HepG2 (cell line): Measurements from ENCODE around the gene ZNF483. TPM values are rescaled to one million over a fixed set of nuclear protein-coding genes. Genes with fewer than 3 reads are reported as not detected.
A peak's percentile ranks its signal among the peaks of the same experiment; 100 is the strongest.

ENCODE experiments used
- AKAP8 ChIP-seq: sonication (generic); formaldehyde crosslinking; IDR thresholded peaks from 2 replicates; pipeline ENCODE4 v1.5.1; 2020; ENCODE audit warnings: mild to moderate bottlenecking, missing genetic modification reagents
- ELF1 ChIP-seq: sonication (generic); formaldehyde crosslinking; IDR thresholded peaks from 2 replicates; pipeline ENCODE4 v1.4.0; 2020; ENCODE audit warnings: missing genetic modification reagents
- JUNB ChIP-seq: sonication (generic); formaldehyde crosslinking; IDR thresholded peaks from 2 replicates; pipeline ENCODE4 v1.8.0; 2022; ENCODE audit warnings: missing genetic modification reagents, mild to moderate bottlenecking, borderline replicate concordance
- LBX2 ChIP-seq: sonication (generic); formaldehyde crosslinking; IDR thresholded peaks from 2 replicates; pipeline ENCODE4 v1.5.0; 2020; ENCODE audit warnings: missing genetic modification reagents, mild to moderate bottlenecking, borderline replicate concordance
- POLR2A ChIP-seq, 2 experiments: IDR thresholded peaks; 2 replicates each; pipeline ENCODE4 v1.6.1; 2011; ENCODE audit warnings: low read depth in 2 of 2, low read length in 2 of 2, mild to moderate bottlenecking in 1 of 2, moderate library complexity in 1 of 2; ENCODE audit not compliant: insufficient read depth in 1 of 2
- ZBTB7B ChIP-seq: sonication (generic); formaldehyde crosslinking; IDR thresholded peaks from 2 replicates; pipeline ENCODE4 v1.4.0; 2020; ENCODE audit warnings: missing genetic modification reagents
- ZFP91 ChIP-seq: sonication (generic); formaldehyde crosslinking; IDR thresholded peaks from 2 replicates; pipeline ENCODE4 v1.9.0; 2022; ENCODE audit warnings: missing genetic modification reagents, mild to moderate bottlenecking, borderline replicate concordance
- ZKSCAN8 ChIP-seq: IDR thresholded peaks from 2 replicates; pipeline ENCODE4 v1.6.1; 2016; ENCODE audit warnings: borderline replicate concordance, missing genetic modification reagents, missing compliant biosample characterization
- ZMYM4 ChIP-seq: sonication (generic); formaldehyde crosslinking; IDR thresholded peaks from 2 replicates; pipeline ENCODE4 v1.8.1; 2023; ENCODE audit warnings: mild to moderate bottlenecking, missing genetic modification reagents
- ZNF317 ChIP-seq: sonication (generic); formaldehyde crosslinking; IDR thresholded peaks from 2 replicates; pipeline ENCODE4 v1.5.0; 2020; ENCODE audit warnings: mild to moderate bottlenecking, missing genetic modification reagents
- ZNF350 ChIP-seq: sonication (generic); formaldehyde crosslinking; IDR thresholded peaks from 2 replicates; pipeline ENCODE4 v1.4.0; 2020; ENCODE audit warnings: mild to moderate bottlenecking, low read depth, missing genetic modification reagents, borderline replicate concordance
- ZNF644 ChIP-seq: IDR thresholded peaks from 2 replicates; pipeline ENCODE4 v1.6.1; 2016; ENCODE audit warnings: low read depth
- polyA plus RNA-seq, 8 experiments: library from polyadenylated mRNA; depleted of rRNA in 3 of 8; stranded (reverse) in 7 of 8; unstranded in 1 of 8; fragments of >200 nt; fragmentation: Illumina TruSeq in 4 of 8; extraction: Trizol in 4 of 8; gene quantifications; 2 replicates each; pipeline versions ENCODE4 v1.2.1 to v1.2.3, GENCODE V29; 2011 to 2016; ENCODE audit warnings: low read depth in 4 of 8, missing spikeins in 1 of 8, mixed read lengths in 1 of 8; ENCODE audit not compliant: insufficient read depth in 1 of 8
- total RNA-seq, 5 experiments: library from RNA; depleted of rRNA; stranded (reverse); fragments of >200 nt; fragmentation: Illumina TruSeq; extraction: Trizol; gene quantifications; 2 replicates each; pipeline ENCODE4 v1.2.3, GENCODE V29; 2016; ENCODE audit warnings: low read depth in 1 of 5
- TF ChIP-seq, protein P1 (sequence below): sonication (generic); formaldehyde crosslinking; IDR thresholded peaks from 2 replicates; pipeline ENCODE4 v1.4.0; 2020; ENCODE audit warnings: missing genetic modification reagents
- TF ChIP-seq, protein P2 (sequence below): sonication (generic); formaldehyde crosslinking; IDR thresholded peaks from 2 replicates; pipeline ENCODE4 v1.5.1; 2020; ENCODE audit warnings: mild to moderate bottlenecking, missing genetic modification reagents, moderate library complexity
- TF ChIP-seq, protein P3 (sequence below): sonication (generic); formaldehyde crosslinking; conservative IDR thresholded peaks from 2 replicates; pipeline ENCODE4 v1.4.0; 2020; ENCODE audit warnings: missing genetic modification reagents

ZNF483 gene
- total and polyA plus RNA-seq, 2 of the 13 experiments (the other 11 are each of a cell fraction or from before 2014, with no cell fraction given) = 2.0 to 9.5 TPM

DNA sequence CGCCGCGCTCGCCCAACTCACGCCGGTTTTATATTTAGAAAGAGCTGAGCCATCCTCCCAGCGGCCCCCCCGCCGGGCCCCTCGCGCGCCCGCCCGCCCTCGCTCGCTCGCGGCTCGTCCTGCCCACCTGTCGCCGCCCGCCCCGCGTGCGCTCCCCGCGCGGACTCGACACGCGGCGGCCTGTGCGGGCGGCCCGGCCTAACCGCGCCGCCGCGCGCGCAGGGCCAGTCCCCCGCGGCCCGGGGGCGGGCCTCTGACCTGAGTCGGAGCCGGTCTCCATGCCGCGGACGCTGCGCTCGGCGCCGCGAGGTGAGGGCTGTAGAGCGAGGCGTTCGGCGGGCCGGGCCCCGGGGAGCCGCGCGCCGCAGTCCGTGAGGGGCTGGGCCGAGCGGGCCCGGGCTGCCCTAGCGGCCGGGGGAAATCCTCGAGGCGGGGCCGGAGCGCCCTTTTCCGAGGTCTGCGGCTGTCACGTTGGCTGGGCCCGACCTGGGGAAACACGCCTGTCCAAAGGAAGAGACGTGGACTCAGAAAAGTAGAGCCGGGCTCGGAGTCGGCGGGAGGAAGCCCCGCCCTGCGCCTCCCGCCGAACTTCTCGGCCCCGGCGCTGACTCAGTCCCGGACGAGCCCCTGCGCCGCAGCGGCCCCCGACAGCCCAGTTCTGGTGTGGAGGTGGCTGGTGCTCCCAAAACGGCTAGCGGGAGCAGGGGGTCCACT is 41.0 kb upstream of the ZNF483 start, which contains the start of gene ECPAS (continued):
- TF ChIP-seq ZFP91 (CRISPR knock-in tag) = peak; percentile 76; the same call in 1 of the 2 replicates
- TF ChIP-seq JUNB = no peak
- peak; percentile 25; the same call in 1 of the 2 replicates for TF ChIP-seq ELF1 (CRISPR knock-in tag)
- TF ChIP-seq AKAP8 (CRISPR knock-in tag) = no peak
- no peak for TF ChIP-seq ZNF644 (CRISPR knock-in tag)
- TF ChIP-seq LBX2 (CRISPR knock-in tag) = no peak
- TF ChIP-seq, protein P1, sequence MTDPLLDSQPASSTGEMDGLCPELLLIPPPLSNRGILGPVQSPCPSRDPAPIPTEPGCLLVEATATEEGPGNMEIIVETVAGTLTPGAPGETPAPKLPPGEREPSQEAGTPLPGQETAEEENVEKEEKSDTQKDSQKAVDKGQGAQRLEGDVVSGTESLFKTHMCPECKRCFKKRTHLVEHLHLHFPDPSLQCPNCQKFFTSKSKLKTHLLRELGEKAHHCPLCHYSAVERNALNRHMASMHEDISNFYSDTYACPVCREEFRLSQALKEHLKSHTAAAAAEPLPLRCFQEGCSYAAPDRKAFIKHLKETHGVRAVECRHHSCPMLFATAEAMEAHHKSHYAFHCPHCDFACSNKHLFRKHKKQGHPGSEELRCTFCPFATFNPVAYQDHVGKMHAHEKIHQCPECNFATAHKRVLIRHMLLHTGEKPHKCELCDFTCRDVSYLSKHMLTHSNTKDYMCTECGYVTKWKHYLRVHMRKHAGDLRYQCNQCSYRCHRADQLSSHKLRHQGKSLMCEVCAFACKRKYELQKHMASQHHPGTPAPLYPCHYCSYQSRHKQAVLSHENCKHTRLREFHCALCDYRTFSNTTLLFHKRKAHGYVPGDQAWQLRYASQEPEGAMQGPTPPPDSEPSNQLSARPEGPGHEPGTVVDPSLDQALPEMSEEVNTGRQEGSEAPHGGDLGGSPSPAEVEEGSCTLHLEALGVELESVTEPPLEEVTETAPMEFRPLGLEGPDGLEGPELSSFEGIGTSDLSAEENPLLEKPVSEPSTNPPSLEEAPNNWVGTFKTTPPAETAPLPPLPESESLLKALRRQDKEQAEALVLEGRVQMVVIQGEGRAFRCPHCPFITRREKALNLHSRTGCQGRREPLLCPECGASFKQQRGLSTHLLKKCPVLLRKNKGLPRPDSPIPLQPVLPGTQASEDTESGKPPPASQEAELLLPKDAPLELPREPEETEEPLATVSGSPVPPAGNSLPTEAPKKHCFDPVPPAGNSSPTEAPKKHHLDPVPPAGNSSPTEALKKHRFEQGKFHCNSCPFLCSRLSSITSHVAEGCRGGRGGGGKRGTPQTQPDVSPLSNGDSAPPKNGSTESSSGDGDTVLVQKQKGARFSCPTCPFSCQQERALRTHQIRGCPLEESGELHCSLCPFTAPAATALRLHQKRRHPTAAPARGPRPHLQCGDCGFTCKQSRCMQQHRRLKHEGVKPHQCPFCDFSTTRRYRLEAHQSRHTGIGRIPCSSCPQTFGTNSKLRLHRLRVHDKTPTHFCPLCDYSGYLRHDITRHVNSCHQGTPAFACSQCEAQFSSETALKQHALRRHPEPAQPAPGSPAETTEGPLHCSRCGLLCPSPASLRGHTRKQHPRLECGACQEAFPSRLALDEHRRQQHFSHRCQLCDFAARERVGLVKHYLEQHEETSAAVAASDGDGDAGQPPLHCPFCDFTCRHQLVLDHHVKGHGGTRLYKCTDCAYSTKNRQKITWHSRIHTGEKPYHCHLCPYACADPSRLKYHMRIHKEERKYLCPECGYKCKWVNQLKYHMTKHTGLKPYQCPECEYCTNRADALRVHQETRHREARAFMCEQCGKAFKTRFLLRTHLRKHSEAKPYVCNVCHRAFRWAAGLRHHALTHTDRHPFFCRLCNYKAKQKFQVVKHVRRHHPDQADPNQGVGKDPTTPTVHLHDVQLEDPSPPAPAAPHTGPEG (CRISPR knock-in tag) = peak; percentile 54; the same call in 1 of the 2 replicates
- TF ChIP-seq ZNF317 = no peak
- TF ChIP-seq, protein P2, sequence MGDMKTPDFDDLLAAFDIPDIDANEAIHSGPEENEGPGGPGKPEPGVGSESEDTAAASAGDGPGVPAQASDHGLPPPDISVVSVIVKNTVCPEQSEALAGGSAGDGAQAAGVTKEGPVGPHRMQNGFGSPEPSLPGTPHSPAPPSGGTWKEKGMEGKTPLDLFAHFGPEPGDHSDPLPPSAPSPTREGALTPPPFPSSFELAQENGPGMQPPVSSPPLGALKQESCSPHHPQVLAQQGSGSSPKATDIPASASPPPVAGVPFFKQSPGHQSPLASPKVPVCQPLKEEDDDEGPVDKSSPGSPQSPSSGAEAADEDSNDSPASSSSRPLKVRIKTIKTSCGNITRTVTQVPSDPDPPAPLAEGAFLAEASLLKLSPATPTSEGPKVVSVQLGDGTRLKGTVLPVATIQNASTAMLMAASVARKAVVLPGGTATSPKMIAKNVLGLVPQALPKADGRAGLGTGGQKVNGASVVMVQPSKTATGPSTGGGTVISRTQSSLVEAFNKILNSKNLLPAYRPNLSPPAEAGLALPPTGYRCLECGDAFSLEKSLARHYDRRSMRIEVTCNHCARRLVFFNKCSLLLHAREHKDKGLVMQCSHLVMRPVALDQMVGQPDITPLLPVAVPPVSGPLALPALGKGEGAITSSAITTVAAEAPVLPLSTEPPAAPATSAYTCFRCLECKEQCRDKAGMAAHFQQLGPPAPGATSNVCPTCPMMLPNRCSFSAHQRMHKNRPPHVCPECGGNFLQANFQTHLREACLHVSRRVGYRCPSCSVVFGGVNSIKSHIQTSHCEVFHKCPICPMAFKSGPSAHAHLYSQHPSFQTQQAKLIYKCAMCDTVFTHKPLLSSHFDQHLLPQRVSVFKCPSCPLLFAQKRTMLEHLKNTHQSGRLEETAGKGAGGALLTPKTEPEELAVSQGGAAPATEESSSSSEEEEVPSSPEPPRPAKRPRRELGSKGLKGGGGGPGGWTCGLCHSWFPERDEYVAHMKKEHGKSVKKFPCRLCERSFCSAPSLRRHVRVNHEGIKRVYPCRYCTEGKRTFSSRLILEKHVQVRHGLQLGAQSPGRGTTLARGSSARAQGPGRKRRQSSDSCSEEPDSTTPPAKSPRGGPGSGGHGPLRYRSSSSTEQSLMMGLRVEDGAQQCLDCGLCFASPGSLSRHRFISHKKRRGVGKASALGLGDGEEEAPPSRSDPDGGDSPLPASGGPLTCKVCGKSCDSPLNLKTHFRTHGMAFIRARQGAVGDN (CRISPR knock-in tag) = peak; percentile 83
- TF ChIP-seq ZMYM4 (CRISPR knock-in tag) = peak; percentile 41; the same call in 1 of the 2 replicates
- peak; percentile 70 to 84 for TF ChIP-seq POLR2A (IDR thresholded peaks at IDR 0.05; ENCODE audit: insufficient read depth in 1 of 2, low read depth in 2 of 2, low read length in 2 of 2)
- TF ChIP-seq, protein P3, sequence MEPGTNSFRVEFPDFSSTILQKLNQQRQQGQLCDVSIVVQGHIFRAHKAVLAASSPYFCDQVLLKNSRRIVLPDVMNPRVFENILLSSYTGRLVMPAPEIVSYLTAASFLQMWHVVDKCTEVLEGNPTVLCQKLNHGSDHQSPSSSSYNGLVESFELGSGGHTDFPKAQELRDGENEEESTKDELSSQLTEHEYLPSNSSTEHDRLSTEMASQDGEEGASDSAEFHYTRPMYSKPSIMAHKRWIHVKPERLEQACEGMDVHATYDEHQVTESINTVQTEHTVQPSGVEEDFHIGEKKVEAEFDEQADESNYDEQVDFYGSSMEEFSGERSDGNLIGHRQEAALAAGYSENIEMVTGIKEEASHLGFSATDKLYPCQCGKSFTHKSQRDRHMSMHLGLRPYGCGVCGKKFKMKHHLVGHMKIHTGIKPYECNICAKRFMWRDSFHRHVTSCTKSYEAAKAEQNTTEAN (CRISPR knock-in tag) = no peak
- TF ChIP-seq ZKSCAN8 (CRISPR knock-in tag) = no peak
- TF ChIP-seq ZNF350 (CRISPR knock-in tag) = peak; percentile 57; the same call in 1 of the 2 replicates
- TF ChIP-seq ZBTB7B (CRISPR knock-in tag) = peak; percentile 79; the same call in 1 of the 2 replicates
